ENCODE data around the gene TSPAN17.

DNA sequence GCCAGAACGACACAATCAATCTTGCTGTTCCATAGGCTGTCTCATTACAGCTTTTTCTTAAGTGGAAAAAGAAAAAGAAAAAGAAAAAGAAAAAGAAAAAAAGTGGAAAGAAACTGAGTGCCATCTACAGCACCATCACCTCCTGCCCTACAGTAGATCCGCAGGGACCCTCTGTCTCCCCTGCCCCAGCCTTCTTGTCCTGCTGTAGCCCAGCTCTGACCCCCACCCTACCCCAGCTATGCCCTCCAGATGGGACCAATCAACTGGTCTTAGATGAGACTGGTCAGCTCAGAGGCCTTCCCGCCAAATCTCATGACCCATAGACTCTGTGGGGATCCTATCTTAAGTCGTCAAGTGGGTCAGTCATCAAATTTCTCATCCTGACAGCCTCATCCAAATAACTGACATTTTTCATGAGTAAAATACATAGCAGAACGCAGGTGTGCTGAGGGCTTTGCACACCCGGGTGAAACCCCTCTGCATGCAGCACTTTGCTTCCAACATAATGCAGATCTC, 34.8 kb downstream of the TSPAN17 start:
- TF ChIP-seq, protein P1, sequence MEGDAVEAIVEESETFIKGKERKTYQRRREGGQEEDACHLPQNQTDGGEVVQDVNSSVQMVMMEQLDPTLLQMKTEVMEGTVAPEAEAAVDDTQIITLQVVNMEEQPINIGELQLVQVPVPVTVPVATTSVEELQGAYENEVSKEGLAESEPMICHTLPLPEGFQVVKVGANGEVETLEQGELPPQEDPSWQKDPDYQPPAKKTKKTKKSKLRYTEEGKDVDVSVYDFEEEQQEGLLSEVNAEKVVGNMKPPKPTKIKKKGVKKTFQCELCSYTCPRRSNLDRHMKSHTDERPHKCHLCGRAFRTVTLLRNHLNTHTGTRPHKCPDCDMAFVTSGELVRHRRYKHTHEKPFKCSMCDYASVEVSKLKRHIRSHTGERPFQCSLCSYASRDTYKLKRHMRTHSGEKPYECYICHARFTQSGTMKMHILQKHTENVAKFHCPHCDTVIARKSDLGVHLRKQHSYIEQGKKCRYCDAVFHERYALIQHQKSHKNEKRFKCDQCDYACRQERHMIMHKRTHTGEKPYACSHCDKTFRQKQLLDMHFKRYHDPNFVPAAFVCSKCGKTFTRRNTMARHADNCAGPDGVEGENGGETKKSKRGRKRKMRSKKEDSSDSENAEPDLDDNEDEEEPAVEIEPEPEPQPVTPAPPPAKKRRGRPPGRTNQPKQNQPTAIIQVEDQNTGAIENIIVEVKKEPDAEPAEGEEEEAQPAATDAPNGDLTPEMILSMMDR (conservative IDR thresholded peaks at IDR 0.05; ENCODE audit: low read depth, low read length) = no peak
- no peak for TF ChIP-seq EZH2 (IDR thresholded peaks at IDR 0.05; ENCODE audit: borderline replicate concordance, low read depth, low read length, poor library complexity, severe bottlenecking)

Data from A673 (cell line).